NCI-H345 (cell line): Measurements from ENCODE around the gene ELFN1.
"Not testable (repeated sequence)": the region's sequence is repeated elsewhere in the genome, so short reads cannot be mapped to it uniquely, and the experiment has no call there.

Source experiments
- DNase-seq: peaks from one replicate; lab custom pipeline; 2025; lab: John Stamatoyannopoulos, UW

Gene ELFN1

GRCh38 chr7:1709281-1709680, 39.2 kb downstream of the ELFN1 start:
- DNase-seq, result no peak

- no peak for DNase-seq
Measured at GRCh38 chr7:1709900-1710299, 39.8 kb downstream of the ELFN1 start.

- no peak for DNase-seq
Measured at GRCh38 chr7:1710936-1711335, 40.9 kb downstream of the ELFN1 start.

- DNase-seq, result no peak
Measured at GRCh38 chr7:1712907-1713501, 42.9 kb downstream of the ELFN1 start.

DNA sequence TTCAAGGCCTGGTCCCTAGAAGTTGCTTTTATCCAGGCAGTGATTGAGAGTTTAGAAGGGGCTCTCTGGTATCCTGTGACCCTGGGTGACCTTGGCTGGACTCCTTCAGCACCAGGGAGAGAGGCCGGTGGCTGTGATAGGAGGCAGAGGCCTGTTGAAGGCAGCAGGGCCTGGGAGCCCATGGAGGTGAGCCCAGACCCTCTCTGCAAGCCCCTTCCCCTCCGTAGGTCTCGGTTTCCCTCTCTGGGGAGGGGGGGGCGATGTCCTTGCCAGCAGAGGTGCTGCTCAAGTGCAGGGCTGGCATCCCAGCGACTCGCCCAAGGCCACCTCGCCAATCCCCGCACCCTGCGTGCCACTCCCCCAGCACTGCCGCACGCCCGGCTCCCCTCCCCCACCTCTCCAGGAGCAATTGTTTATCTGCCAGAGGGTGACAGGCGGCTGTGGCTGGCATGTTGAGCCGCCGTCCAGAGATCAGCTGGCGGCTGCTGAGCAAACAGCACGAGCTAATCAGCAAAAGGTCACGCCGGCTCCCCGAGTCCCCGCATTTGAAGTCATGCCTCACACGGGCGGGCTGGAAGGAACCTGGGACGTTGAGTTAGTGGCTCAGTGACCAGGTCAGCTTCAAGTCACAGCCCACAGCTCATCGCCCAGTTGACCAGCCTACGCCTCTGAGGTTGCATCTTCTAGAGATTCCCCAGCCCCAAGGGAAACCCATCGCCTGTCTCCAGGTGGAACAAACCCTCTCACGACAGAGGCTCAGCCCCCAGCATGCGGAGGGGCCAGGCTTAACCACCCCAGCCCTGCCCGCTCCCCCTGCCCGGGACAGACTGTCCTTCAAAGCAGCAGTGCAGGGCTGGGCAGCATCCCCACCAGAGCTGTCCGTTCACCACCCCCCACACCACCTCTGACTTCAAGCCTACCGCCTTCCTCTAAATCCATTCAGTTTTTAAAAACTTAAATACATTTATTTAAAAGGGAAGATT, 43.7 kb downstream of the ELFN1 start:
- DNase-seq, result peak; percentile 71

GRCh38 chr7:1714583-1715330, 44.7 kb downstream of the ELFN1 start:
- no peak for DNase-seq

- DNase-seq, result no peak
Measured at GRCh38 chr7:1715331-1715625, 45.2 kb downstream of the ELFN1 start.

- no peak for DNase-seq
Measured at GRCh38 chr7:1715671-1716074, 45.6 kb downstream of the ELFN1 start.

- DNase-seq, result no peak
Measured at GRCh38 chr7:1716263-1717094, 46.4 kb downstream of the ELFN1 start.

- no peak for DNase-seq
Measured at GRCh38 chr7:1717095-1717483, 47.0 kb downstream of the ELFN1 start.

GRCh38 chr7:1717903-1718676, 48.0 kb downstream of the ELFN1 start:
- no peak for DNase-seq

DNA sequence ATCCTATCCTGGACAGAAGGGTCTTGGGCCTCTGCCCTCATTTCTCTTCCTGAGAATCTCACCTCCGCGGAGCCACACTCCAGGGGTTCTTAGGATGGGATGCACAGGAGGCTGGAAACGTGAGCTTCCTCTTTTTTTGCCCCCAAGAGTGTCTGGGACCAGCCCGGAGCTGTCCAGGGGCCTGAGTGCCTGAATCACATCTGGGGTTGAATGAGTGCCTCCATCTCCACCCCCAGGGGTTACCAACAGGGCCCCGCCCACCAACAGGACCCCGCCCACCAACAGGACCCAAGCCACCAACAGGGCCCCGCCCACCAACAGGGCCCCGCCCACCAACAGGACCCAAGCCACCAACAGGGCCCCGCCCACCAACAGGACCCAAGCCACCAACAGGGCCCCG, 48.8 kb downstream of the ELFN1 start:
- DNase-seq, result not testable (repeated sequence)

DNA sequence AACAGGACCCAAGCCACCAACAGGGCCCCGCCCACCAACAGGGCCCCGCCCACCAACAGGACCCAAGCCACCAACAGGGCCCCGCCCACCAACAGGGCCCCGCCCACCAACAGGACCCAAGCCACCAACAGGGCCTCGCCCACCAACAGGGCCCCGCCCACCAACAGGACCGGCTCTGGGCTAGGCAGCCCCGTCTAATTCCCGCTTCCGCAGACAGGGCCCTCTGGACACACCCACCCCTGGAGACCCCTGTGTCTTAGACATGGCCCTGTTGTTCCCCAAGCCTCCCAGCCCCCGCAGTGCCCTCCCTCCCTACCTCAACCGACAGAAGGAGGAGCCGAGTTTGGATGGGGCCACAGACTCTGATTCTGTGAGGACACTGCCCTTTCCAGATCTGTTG, 49.2 kb downstream of the ELFN1 start:
- not testable (repeated sequence) for DNase-seq

DNA sequence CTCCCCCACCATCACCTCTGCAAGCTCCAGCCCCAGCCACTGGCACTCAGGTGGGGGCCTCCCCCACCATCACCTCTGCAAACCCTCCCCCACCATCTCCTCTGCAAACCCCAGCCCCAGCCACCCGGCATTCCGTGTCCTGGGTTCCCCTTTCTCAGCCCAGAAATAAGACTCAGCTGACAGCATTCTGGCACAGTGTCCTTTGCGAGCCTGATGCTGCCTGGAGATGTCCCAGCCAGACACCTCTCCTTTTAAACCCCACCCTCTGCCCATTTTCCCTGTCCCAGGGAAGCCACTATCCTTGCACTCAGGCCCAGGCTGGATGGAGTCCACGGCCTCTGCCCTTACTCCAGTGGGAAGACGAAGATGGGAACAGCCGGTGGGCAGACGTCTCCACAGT, 49.8 kb downstream of the ELFN1 start:
- no peak for DNase-seq

DNA sequence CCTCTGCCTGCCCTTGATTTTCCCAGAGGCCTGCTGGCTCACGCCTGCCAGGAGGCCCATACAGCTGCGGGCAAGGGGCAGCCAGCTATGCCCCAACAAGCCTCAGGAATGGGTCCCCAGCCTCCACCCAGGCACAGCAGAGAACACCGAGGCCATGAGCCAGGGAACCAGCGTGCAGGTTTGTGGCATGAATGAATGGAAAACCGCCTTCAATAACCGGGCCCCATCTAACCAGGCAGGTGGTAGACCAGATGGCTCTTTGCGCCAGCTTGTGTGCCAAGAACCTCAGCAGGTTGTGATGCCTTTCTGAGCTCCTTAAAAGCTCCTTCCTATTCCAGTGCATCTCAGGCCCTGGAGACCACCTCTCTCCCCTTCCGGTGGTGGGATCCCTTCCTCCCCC, 50.2 kb downstream of the ELFN1 start:
- DNase-seq, result peak; percentile 31

GRCh38 chr7:1721047-1721690, 51.1 kb downstream of the ELFN1 start:
- no peak for DNase-seq

DNA sequence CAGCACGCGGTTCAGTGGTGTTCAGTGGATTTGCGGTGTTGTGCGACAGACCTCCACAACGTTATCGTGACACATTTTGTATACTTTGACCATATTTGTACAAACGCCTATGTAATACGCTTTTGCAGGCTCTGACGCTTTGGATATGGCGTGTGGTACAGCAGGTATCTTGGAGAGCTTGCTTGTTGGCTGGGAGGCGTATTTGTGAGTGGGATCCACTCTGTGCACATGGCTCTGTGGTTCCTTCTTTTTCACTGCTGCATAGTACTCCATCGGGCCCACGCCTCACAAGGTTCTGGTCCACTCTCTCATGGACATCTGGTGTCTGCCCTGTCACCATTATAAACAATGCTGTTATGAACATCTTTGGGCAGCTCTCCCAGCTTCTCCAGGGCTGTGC, 53.2 kb downstream of the ELFN1 start:
- no peak for DNase-seq

DNA sequence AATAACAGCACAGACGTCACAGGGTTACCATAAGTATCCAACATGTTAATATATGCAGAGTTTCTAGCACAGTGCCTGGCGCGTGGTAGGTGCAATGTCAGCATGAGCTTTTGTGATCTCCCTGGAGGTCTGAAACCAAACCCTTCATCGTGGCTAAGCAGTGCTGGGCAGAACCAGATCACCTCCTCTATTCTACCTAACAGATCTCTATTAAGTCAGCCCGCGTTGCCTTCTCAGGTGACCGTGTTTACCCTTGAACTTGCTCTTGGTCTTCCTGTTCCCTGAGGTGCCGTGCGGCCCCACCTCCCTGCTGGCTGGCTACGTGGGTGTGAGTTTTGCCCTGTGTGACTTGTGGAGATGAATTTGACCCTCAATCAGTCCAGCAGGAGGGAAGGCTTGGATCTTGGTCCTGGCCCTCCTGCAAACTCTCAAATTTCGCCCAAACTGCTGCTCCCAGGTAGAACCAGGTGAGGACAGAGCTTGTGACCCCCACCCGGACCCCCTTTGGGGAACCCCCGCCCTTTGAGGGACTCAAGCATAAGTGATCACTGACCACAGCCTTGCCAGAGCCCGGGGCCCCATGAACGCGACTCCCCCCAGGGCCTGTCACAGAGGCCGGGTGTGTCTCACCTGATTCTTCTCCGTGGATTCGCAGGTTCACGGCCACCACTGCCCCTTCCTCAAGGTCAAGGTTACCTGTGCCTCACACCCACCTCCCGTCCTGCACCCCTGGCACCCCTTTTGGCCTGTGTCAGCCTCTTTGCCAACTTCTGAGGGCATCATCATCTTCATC, 54.2 kb downstream of the ELFN1 start:
- DNase-seq, result no peak

DNA sequence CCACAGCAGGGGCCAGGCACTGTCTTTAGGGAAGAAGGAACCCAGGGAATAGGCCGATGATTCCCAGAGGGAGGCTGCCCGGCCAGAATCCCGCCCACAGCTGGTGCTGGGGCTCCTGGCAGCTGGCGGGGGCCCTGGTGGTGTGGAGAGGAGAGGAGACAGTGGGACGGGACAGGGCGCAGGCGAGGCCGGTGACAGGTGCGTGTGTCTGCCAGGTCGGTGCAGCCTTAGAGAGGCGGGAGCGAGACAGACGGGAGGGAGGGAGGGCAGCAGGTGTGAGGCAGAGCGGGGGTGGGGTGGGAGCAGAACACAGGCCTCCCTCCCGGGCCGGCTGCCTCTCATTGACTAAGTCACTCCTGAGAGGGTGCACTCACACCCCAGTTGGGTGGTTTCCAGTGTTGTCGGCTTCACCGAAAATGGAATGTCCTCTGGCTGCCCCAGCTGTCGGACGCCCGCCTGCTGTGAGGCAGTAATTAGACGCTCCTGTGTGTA, 55.2 kb downstream of the ELFN1 start:
- peak; percentile 96 for DNase-seq
